GM18505 (cell line): ENCODE data around the gene ABCC3.

Source experiments
- ATAC-seq: cut with Tn5 transposase; IDR thresholded peaks from one replicate; pipeline ENCODE4 v1.9.1; 2021; ENCODE audit not compliant: unreplicated experiment
- POLR2A ChIP-seq: IDR thresholded peaks from 4 replicates; pipeline ENCODE4 v1.6.1; 2011; ENCODE audit warnings: borderline replicate concordance; ENCODE audit not compliant: insufficient read depth, insufficient read length; ENCODE audit errors: extremely low read depth

Gene ABCC3, protein sequence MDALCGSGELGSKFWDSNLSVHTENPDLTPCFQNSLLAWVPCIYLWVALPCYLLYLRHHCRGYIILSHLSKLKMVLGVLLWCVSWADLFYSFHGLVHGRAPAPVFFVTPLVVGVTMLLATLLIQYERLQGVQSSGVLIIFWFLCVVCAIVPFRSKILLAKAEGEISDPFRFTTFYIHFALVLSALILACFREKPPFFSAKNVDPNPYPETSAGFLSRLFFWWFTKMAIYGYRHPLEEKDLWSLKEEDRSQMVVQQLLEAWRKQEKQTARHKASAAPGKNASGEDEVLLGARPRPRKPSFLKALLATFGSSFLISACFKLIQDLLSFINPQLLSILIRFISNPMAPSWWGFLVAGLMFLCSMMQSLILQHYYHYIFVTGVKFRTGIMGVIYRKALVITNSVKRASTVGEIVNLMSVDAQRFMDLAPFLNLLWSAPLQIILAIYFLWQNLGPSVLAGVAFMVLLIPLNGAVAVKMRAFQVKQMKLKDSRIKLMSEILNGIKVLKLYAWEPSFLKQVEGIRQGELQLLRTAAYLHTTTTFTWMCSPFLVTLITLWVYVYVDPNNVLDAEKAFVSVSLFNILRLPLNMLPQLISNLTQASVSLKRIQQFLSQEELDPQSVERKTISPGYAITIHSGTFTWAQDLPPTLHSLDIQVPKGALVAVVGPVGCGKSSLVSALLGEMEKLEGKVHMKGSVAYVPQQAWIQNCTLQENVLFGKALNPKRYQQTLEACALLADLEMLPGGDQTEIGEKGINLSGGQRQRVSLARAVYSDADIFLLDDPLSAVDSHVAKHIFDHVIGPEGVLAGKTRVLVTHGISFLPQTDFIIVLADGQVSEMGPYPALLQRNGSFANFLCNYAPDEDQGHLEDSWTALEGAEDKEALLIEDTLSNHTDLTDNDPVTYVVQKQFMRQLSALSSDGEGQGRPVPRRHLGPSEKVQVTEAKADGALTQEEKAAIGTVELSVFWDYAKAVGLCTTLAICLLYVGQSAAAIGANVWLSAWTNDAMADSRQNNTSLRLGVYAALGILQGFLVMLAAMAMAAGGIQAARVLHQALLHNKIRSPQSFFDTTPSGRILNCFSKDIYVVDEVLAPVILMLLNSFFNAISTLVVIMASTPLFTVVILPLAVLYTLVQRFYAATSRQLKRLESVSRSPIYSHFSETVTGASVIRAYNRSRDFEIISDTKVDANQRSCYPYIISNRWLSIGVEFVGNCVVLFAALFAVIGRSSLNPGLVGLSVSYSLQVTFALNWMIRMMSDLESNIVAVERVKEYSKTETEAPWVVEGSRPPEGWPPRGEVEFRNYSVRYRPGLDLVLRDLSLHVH (N-terminal part only)

GRCh38 chr17:50634224-50634914, at the start of gene ABCC3:
Gene ABCC3, plus strand, starts transcription at chr17:50634881. Its CDS starts 56 bp downstream, at chr17:50634937.
- TF ChIP-seq POLR2A = no peak
- ATAC-seq = no peak

GRCh38 chr17:50585346-50585745, 49.3 kb upstream of the ABCC3 start:
- TF ChIP-seq POLR2A = no peak
- ATAC-seq = no peak

DNA sequence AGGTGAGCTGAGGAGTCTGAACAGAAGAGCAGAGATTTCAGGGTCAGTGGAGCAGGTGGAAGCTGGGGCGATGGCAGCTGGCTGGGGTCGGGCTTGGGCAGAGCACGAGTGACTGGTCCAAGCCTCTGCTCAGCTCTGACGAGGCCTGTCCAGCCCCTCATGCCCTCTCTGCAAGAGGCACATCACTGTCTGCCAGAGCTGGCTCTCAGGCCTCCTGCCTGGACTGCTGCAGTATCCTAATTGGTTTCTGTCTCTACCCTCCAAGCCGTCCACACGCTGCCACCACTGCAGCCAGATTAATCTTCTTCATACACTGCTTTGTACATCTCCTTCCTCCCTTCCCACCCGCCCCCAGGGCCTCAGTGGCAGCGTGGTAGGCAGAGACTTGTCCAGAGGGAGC, 48.8 kb upstream of the ABCC3 start:
- no peak for TF ChIP-seq POLR2A
- ATAC-seq = no peak

- no peak for TF ChIP-seq POLR2A
- no peak for ATAC-seq
These were observed 48.0 kb upstream of the ABCC3 start for GRCh38 chr17:50586421-50587247.

- TF ChIP-seq POLR2A = no peak
- ATAC-seq = no peak
These were observed 47.1 kb upstream of the ABCC3 start for GRCh38 chr17:50587571-50587970.

- ATAC-seq = no peak
- no peak for TF ChIP-seq POLR2A
These were observed 46.2 kb upstream of the ABCC3 start for GRCh38 chr17:50588391-50589049.

- ATAC-seq = no peak
These were observed 45.5 kb upstream of the ABCC3 start for GRCh38 chr17:50589095-50589705.

DNA sequence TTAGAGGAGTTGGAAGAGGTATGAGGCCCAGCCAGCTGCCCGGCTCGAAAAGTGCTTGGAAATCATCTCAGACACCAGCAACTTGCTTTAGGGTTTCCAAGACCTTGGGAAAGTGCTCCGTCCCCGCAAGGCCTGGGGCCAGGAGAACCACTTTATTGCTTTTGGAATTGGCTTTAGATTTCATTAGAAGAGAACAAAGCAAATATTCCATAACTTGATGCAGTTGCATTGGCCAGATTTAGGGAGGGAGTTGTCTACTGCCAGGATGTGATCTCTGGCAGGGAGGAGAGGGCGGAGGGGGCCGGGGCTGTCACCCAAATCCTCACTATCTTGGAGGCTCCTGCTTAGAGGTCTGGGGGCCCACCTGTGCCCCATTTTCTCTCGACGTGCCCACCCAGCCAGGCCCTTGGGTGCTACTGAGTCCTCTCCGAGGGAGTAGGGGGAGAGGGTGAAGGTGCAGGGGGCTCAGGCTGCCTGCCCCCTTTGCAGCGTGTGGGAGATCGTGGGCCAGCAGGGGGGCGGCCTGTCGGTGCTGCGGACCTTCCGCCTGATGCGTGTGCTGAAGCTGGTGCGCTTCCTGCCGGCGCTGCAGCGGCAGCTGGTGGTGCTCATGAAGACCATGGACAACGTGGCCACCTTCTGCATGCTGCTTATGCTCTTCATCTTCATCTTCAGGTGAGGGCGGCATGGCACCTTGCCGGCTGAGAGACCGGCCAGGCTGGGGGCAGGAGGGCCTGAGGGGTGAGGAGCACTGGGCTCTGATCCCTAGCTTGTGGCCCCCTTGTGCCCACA, 43.5 kb upstream of the ABCC3 start:
- ATAC-seq = no peak
- TF ChIP-seq POLR2A = no peak

More at GRCh38 chr17:50589095-50589705, 45.5 kb upstream of the ABCC3 start:
- no peak for TF ChIP-seq POLR2A

- TF ChIP-seq POLR2A = no peak
- no peak for ATAC-seq
These were observed 41.4 kb upstream of the ABCC3 start for GRCh38 chr17:50593321-50593720.

DNA sequence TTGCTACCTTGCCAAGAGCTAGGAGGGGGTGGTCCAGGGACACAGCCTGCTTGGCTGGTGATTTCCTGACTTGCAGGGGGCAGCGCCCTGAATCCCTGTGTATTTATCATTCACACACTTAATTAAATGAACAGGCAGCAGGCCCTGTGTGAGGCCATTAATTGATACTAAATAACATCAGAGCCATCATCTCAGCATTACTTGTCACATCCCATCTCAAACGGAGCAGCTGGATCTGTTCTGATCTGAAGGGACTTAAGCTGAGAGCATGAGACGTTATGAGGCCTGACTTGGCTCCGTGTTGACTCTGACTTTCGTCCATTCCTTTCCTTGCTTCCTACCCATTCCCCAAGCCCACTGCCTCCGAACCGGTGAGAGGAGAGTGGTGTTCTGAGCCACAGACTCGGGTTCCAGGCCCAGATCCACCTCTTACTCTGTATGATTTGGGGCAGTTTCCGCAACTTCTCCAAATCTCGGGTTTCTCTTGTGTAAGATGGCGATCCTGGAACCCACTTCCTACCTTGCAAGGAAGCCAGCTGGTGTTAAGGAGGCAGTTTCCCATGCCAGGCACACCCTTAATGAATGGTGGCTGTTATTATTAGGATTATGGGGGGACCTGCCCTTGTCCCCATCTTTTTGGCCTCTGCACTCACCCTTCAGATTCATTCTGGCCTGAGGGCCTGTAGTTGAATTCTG, 40.4 kb upstream of the ABCC3 start:
- TF ChIP-seq POLR2A = no peak
- no peak for ATAC-seq

DNA sequence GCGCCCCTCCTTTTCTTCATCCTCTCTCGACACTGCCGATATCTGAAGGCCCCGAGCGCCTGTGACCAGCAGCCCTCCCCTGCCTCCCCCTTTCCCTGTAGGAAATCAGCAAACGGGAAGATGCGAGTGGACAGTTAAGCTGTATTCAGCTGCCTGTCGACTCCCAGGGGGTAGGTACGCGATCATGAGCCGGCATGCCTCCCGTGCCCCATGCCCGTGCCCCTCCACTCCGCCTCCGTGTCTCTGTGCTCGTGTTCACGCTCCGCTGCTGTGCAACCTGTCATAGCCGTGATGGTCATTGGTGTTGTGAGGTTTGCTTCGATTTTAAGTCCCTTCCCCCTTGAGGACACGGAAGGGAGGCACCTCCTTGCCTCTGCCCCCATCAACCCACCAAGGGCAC, 39.8 kb upstream of the ABCC3 start:
- ATAC-seq = no peak
- no peak for TF ChIP-seq POLR2A
